Right kidney (tissue), 9 donors: ENCODE data around the gene RBM26.
A peak's percentile ranks its signal among the peaks of the same experiment; 100 is the strongest.

Experiments
- DNase-seq: peaks from one replicate; pipeline ENCODE4 v3.0.0-alpha.2; 2016
- long read RNA-seq, 8 donors: transcript quantifications; one replicate each; lab custom pipeline, GENCODE V29; 2026

RBM26 gene
- long read RNA-seq, donor 1, transcript RBM26-206 (3 exons, 2,192 nt) = major isoform, 5 of 5 reads
- long read RNA-seq, donor 1, partial matches to known transcripts = 0 of 5 reads
- long read RNA-seq, donor 1, other reads (novel, unspliced or antisense) = 0 of 5 reads
- long read RNA-seq, donor 2, partial matches to known transcripts = 0 of 3 reads
- long read RNA-seq, donor 2, other reads (novel, unspliced or antisense) = 0 of 3 reads
- long read RNA-seq, donor 3, transcript RBM26-206 (3 exons, 2,192 nt) = major isoform, 5 of 12 reads
- long read RNA-seq, donor 3, partial matches to known transcripts = 5 of 12 reads
- long read RNA-seq, donor 3, other reads (novel, unspliced or antisense) = 0 of 12 reads
- long read RNA-seq, donor 4, full-length matches to known transcripts = 4 of 26 reads
- long read RNA-seq, donor 4, partial matches to known transcripts = 22 of 26 reads
- long read RNA-seq, donor 4, other reads (novel, unspliced or antisense) = 0 of 26 reads
- long read RNA-seq, donor 5, partial matches to known transcripts = 7 of 11 reads
- long read RNA-seq, donor 5, other reads (novel, unspliced or antisense) = 0 of 11 reads
- long read RNA-seq, donor 6, full-length matches to known transcripts = 6 of 6 reads
- long read RNA-seq, donor 6, partial matches to known transcripts = 0 of 6 reads
- long read RNA-seq, donor 6, other reads (novel, unspliced or antisense) = 0 of 6 reads
- long read RNA-seq, donor 7, transcript RBM26-206 (3 exons, 2,192 nt) = major isoform, 22 of 56 reads
- long read RNA-seq, donor 7, partial matches to known transcripts = 33 of 56 reads
- long read RNA-seq, donor 7, other reads (novel, unspliced or antisense) = 0 of 56 reads
- long read RNA-seq, donor 8, full-length matches to known transcripts = 4 of 9 reads
- long read RNA-seq, donor 8, partial matches to known transcripts = 5 of 9 reads
- long read RNA-seq, donor 8, other reads (novel, unspliced or antisense) = 0 of 9 reads

GRCh38 chr13:79405831-79406596 lies at the start of gene RBM26:
RBM26 (minus strand) TSS chr13:79406255; CDS start chr13:79405774, 481 bp downstream.
- peak; percentile 99 for DNase-seq

- DNase-seq = no peak
Measured at GRCh38 chr13:79455331-79455730, 49.3 kb upstream of the RBM26 start.

GRCh38 chr13:79452239-79452913 lies 46.3 kb upstream of the RBM26 start:
- DNase-seq = no peak

- DNase-seq = no peak
Measured at GRCh38 chr13:79451500-79451962, 45.5 kb upstream of the RBM26 start.

GRCh38 chr13:79450110-79450509 lies 44.1 kb upstream of the RBM26 start:
- DNase-seq = no peak

GRCh38 chr13:79448413-79448812 lies 42.4 kb upstream of the RBM26 start:
- DNase-seq = no peak

- DNase-seq = no peak
Measured at GRCh38 chr13:79447741-79448140, 41.7 kb upstream of the RBM26 start.

- DNase-seq = no peak
Measured at GRCh38 chr13:79447141-79447540, 41.1 kb upstream of the RBM26 start.

- no peak for DNase-seq
Measured at GRCh38 chr13:79445968-79446645, 40.1 kb upstream of the RBM26 start.

- no peak for DNase-seq
Measured at GRCh38 chr13:79442706-79443105, 36.7 kb upstream of the RBM26 start.

GRCh38 chr13:79442221-79442620 lies 36.2 kb upstream of the RBM26 start:
- DNase-seq = no peak

- no peak for DNase-seq
Measured at GRCh38 chr13:79440958-79441528, 35.0 kb upstream of the RBM26 start.

- DNase-seq = no peak
Measured at GRCh38 chr13:79439275-79439674, 33.2 kb upstream of the RBM26 start.

- DNase-seq = no peak
Measured at GRCh38 chr13:79435561-79435990, 29.5 kb upstream of the RBM26 start.

GRCh38 chr13:79434556-79434955 lies 28.5 kb upstream of the RBM26 start:
- no peak for DNase-seq

GRCh38 chr13:79432992-79433391 lies 26.9 kb upstream of the RBM26 start:
- no peak for DNase-seq

- DNase-seq = no peak
Measured at GRCh38 chr13:79432086-79432485, 26.0 kb upstream of the RBM26 start.

- no peak for DNase-seq
Measured at GRCh38 chr13:79429309-79429708, 23.3 kb upstream of the RBM26 start.

GRCh38 chr13:79427883-79428282 lies 21.8 kb upstream of the RBM26 start:
- DNase-seq = no peak

GRCh38 chr13:79427265-79427664 lies 21.2 kb upstream of the RBM26 start:
- DNase-seq = no peak
